Epithelial cell of esophagus (primary cell): ENCODE measurements around the gene MGST2.
"Not testable (repeated sequence)": the region's sequence is repeated elsewhere in the genome, so short reads cannot be mapped to it uniquely, and the experiment has no call there.

ENCODE experiments used
- DNase-seq: peaks from one replicate; pipeline ENCODE4 v3.0.0; 2010; ENCODE audit warnings: low read depth
- H3K4me3 ChIP-seq: 2 replicates; pipeline ENCODE4 v1.5.1; 2011; ENCODE audit warnings: mild to moderate bottlenecking, low read length, control low read depth
- TF ChIP-seq, protein P1 (sequence below): IDR thresholded peaks from 2 replicates; pipeline ENCODE4 v1.5.1; 2011; ENCODE audit warnings: low read depth, mild to moderate bottlenecking, low read length, control low read depth, inconsistent platforms; ENCODE audit not compliant: insufficient read depth; ENCODE audit errors: missing control alignments

Gene MGST2

DNA sequence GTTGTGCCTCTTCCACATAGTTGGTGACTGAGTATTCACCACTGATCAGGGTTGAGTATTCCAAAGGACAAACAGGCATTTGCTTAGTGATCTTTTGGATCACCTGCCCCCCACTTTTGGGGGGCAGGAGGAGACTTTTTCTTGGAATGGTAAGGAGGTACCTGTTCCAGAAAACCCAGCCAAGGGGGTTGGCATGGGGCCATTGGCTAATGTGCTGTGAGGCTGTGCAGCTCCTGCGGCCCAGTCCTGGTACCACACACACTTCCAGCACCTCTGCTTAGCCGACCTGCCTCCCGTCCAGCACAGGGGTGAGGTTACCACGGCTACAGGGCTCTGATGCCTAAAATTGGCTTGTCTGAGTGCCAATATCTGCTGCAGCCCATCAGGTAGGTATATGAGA lies 40.1 kb upstream of the MGST2 start:
- no peak overlapping the region for H3K4me3 ChIP-seq
- TF ChIP-seq, protein P1, sequence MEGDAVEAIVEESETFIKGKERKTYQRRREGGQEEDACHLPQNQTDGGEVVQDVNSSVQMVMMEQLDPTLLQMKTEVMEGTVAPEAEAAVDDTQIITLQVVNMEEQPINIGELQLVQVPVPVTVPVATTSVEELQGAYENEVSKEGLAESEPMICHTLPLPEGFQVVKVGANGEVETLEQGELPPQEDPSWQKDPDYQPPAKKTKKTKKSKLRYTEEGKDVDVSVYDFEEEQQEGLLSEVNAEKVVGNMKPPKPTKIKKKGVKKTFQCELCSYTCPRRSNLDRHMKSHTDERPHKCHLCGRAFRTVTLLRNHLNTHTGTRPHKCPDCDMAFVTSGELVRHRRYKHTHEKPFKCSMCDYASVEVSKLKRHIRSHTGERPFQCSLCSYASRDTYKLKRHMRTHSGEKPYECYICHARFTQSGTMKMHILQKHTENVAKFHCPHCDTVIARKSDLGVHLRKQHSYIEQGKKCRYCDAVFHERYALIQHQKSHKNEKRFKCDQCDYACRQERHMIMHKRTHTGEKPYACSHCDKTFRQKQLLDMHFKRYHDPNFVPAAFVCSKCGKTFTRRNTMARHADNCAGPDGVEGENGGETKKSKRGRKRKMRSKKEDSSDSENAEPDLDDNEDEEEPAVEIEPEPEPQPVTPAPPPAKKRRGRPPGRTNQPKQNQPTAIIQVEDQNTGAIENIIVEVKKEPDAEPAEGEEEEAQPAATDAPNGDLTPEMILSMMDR: no peak
- DNase-seq: no peak

DNA sequence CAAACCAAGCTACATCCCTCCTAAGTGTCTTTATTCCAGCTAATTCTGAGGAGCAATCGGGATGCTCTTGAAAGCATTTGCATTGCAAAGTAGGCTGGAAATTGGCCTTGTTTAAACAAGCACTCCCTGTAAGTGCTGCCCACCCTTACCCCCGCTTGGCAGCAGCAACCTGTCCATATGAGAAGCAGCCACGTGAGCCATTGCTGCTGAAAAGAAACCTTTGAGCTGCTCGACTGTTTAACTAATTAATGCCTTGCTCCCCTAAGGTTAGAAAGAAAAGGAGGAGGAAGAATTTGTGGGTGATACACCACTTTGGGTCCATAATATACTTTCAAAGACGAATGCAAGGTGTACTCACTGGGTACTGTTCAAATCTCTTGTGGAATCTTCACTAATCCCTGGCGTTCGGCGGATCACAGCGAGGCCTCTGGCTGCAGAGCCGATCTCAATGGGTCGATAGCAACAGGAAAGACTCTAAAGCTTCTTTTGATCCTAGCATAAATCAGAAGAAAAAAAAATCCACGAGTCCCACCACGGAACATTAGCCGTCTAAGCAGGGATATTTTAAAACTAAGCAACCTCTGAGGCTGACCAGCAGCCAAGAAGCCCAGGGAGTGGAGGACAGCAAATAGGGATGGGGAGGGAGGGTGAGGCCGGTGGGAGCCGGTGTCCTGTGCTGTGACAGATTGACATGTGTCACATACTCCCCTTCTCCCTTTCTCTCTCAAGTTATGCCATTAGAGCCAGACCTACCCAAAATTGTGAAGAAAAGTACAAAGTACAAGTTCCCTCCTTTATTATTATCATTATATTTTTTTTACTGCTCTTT lies 37.2 kb upstream of the MGST2 start:
- no peak for DNase-seq
- TF ChIP-seq, protein P1: no peak
- H3K4me3 ChIP-seq: no peak overlapping the region

DNA sequence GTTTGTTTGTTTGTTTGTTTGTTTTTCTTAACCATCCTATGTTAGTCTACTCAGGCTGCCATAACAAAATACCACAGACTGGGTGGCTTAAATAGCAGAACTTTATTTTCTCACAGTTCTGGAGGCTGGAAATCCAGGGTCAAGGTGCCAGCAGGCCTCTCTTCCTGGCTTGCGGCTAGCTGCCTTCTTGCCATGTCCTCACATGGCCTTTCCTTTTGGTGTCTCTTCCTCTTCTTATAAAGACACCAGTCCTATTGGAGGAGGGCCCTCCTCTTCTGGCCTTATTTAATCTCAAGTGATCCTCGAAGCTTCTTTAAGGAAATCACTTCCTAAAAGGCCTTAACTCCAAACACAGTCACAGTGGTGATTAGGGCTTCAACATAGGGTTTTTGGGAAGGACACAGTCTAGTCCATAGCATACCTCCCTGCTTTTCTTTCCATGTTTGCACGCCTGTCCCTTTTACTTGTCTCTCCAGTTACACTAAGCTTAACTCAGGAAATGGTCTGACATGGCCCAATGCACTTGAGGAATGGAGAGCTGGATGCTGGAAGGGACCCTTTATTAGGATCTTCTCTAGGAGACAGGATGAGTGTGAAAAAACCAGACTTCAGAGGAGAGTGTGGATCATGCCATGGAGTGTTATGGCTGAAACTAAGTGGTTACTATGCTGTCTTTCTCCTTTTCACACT lies 36.0 kb upstream of the MGST2 start:
- TF ChIP-seq, protein P1: no peak
- no peak for DNase-seq
- H3K4me3 ChIP-seq: no peak overlapping the region

DNA sequence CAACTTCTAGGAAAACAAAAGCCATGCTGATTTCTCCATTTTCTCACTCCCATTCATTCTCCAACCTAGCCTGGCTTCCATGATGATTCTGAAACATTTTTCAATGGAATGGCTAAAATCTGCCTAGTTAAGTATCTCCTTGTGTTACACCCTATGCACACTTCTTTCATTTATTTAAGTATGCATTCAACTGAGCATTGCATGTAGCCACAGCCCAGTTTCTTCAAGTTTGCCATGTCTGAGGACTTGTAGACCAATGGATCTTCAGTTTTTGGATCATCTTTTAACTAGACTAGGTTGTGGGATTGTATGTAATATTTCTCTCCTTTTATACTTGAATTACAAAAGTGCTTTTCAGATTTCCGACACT lies 35.5 kb upstream of the MGST2 start:
- DNase-seq: no peak
- TF ChIP-seq, protein P1: no peak
- no peak overlapping the region for H3K4me3 ChIP-seq

DNA sequence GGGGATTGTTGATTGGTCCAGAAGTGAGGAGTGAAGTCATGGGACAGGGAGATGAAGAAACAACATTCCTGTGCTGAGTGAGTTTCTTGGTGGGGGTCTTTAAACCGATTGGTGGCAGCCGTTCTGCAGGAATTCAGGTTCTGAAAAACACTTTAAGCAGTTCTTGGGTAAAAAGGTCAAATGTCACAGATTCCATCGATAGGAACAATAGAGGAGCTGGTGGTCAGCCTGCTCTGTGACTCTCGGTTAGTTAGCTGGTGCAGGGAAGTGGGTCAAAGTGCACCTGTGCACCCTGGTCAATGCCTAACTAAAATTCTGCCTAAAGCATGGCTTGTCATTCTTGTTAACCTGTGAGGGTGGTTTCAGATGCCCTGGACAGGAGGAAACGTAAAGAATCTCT lies 34.6 kb upstream of the MGST2 start:
- TF ChIP-seq, protein P1: no peak

DNA sequence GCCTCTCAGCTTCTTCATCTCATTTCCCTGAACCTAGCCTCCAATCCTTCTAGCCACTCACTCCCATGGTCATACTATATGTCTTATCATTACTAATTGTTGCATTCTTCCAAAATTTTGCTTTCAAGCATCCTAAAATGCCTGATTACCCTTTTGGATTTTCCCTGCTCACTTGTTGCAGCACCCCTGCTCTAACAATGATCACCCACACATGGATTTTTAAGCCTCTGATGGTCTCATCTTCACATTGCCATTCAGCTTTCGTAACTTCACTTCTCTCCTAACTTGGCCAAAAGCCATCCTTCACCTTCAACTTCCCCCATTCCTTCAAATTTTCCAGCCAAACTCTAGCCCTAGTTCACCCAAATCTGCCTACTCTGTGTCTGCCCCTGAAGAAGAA lies 33.8 kb upstream of the MGST2 start:
- TF ChIP-seq, protein P1: no peak
- no peak for DNase-seq
- H3K4me3 ChIP-seq: no peak overlapping the region

More for the DNA sequence above, 34.6 kb upstream of the MGST2 start:
- no peak for DNase-seq
- no peak overlapping the region for H3K4me3 ChIP-seq

DNA sequence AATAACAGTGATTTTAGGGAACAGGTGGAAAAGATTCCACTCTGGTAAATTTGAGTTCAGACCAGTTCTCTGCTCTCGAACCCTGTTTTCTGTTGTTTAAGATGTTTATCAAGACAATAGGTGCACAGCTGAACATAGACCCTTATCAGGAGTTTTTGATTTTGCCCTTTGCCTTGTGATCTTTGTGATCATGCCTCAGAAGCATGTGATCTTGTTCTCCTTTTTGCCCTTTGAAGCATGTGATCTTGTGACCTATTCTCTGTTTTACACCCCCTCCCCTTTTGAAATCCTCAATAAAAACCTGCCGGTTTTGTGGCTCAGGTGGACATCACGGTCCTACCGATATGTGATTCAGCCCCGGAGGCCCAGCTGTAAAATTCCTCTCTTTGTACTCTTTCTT lies 32.9 kb upstream of the MGST2 start:
- DNase-seq, H3K4me3 ChIP-seq: not testable (repeated sequence)
